GM21723 (cell line): ENCODE data around the gene WASF2.

ENCODE experiments used
- ATAC-seq: cut with Tn5 transposase; IDR thresholded peaks from one replicate; pipeline ENCODE4 v1.9.1; 2021; ENCODE audit warnings: mild to moderate bottlenecking, moderate library complexity; ENCODE audit not compliant: unreplicated experiment

The WASF2 gene

GRCh38 chr1:27381969-27382762, 107.8 kb downstream of the WASF2 start:
- ATAC-seq: no peak

GRCh38 chr1:27380766-27381733, 108.9 kb downstream of the WASF2 start:
- no peak for ATAC-seq

GRCh38 chr1:27380224-27380623, 109.7 kb downstream of the WASF2 start:
- ATAC-seq: no peak

- no peak for ATAC-seq
Observed at GRCh38 chr1:27379564-27380122, 110.3 kb downstream of the WASF2 start.

- ATAC-seq: no peak
Observed at GRCh38 chr1:27377760-27378495, 112.0 kb downstream of the WASF2 start.

- ATAC-seq: no peak
Observed at GRCh38 chr1:27374362-27375086, 115.4 kb downstream of the WASF2 start, which contains the start of gene FCN3. FCN3 (minus strand) TSS chr1:27374824; CDS start chr1:27374818, 6 bp downstream.

- no peak for ATAC-seq
Observed at GRCh38 chr1:27372808-27373690, 116.9 kb downstream of the WASF2 start.

GRCh38 chr1:27372022-27372807, 117.8 kb downstream of the WASF2 start:
- no peak for ATAC-seq

- no peak for ATAC-seq
Observed at GRCh38 chr1:27368869-27369582, 120.9 kb downstream of the WASF2 start.

- ATAC-seq: no peak
Observed at GRCh38 chr1:27367160-27367650, 122.8 kb downstream of the WASF2 start.

GRCh38 chr1:27366411-27367159, 123.4 kb downstream of the WASF2 start, which contains the start of gene MAP3K6:
MAP3K6 (minus strand) TSS chr1:27366961; CDS start chr1:27366597, 364 bp downstream.
- ATAC-seq: peak; percentile 35

- peak; percentile 43 for ATAC-seq
Observed at GRCh38 chr1:27366113-27366410, 123.9 kb downstream of the WASF2 start.

GRCh38 chr1:27365372-27366112, 124.4 kb downstream of the WASF2 start:
- ATAC-seq: peak; percentile 42

GRCh38 chr1:27364696-27365371, 125.1 kb downstream of the WASF2 start:
- no peak for ATAC-seq
